Measurements from ENCODE around the gene OGT. TPM values are rescaled to one million over a fixed set of nuclear protein-coding genes. Genes with fewer than 3 reads are reported as not detected.

Gene OGT
- total RNA-seq, 1 experiment from 2014 or later, result 174 TPM

DNA sequence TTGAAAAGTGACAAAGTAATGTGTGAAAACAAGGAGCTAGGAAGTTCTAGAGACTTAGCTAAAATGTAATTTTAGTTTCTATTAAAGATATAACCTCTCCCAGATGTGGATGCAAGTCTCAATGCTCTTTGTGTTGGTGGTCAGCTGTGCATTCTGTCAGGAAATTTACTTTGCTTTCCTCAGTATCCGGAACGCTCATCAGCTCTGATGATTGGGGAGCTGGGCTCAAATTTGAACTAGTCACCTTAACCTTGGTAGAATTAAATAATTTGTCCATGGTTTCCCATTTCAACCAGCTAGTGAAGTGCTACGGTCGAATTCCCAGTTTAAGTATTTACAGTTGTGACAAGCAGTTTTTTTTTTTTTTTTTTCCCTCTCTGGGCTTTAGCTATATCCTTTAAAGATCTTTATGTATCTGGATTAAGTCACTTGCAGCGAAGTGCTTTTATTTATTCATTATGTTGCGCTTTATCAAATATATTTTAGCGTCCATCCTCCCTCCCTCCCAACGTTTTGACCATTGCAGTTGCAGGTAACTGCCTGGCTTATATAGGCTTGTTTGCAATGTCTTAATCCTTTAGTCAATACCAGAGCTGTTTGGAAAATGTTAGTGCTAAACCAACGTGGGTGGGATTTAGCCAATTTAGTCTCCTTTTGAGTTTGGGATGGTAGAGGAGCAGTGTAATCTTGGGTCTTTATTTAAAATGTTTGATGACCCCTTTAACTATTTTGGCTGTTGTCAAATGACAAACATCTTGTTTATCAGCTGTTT, 2.1 kb downstream of the OGT start:
- DNase-seq (ENCODE audit: low read depth, low spot score) (no peak), ATAC-seq (no peak)
- no peaks in the 10 kb centered on the region for H3K9me3 ChIP-seq (ENCODE audit: control insufficient read depth, insufficient read depth, low read depth, low read length)
- TSS peak; percentile 74 for BruUV-seq (replicated peaks)
- TF ChIP-seq POLR2AphosphoS5 (IDR thresholded peaks at IDR 0.05; ENCODE audit: low read depth, low read length) (no peak), SIN3A (IDR thresholded peaks at IDR 0.05; ENCODE audit: borderline replicate concordance, insufficient read depth, low read depth, low read length) (0 out of 2 replicates have a peak, but pooled peaks have one; percentile 46)
- POLR2A ChIA-PET, result interaction anchor here (0.6 to 0.9 kb wide), 4 partner anchors 9 to 169 kb away, joined by 3 to 11 read pairs (median 3); partner anchors contain the start of gene TAF1
- CTCF ChIA-PET, result no interaction called here
- peaks cover 10% of the 10 kb centered on the region for H3K36me3 ChIP-seq (ENCODE audit: control insufficient read depth, insufficient read depth, low read length)
- peak overlapping the region; percentile 88 to 98 for H3K4me3 ChIP-seq (ENCODE audit: low read depth in 2 of 2, low read length in 2 of 2)
- peaks cover 16% of the 10 kb centered on the region for H3K4me1 ChIP-seq (ENCODE audit: control insufficient read depth, insufficient read depth, low read length)
- intact Hi-C loops (cut with micrococcal nuclease; ENCODE audit: unreplicated experiment) (no loop called here), in situ Hi-C loops (cut with HindIII; ENCODE audit: low pct_unique_long_range_greater_than_20kb, low sequenced_read_pairs) (no loop called here)
- no peaks in the 10 kb centered on the region for H3K27me3 ChIP-seq (ENCODE audit: control insufficient read depth, insufficient read depth, low read length)
- peak overlapping the region; percentile 89 for H3K27ac ChIP-seq (ENCODE audit: low read length)

DNA sequence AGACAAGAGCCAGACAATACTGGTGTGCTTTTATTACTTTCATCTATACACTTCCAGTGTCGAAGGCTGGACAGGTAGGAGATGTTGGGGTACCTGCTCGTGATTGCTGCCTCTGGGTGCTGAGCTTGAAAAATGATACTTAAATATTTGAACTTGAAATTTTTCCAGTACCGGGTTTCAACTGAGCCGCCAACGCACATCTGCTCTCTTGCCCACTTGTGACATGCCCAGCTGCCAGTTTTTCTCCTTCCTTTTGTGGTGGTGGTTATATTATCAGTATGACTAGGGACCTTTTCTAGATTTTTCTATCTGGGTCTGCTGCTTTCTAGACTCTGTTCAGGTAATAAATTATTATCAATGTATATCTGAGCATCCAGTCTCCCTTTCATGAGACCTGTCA, 3.4 kb downstream of the OGT start:
- intact Hi-C loops (cut with micrococcal nuclease; ENCODE audit: unreplicated experiment), result no loop called here
- CTCF ChIA-PET, result no interaction called here
- no TSS peak for BruUV-seq (replicated peaks)
- in situ Hi-C loops (cut with HindIII; ENCODE audit: low pct_unique_long_range_greater_than_20kb, low sequenced_read_pairs), result no loop called here
- TF ChIP-seq POLR2AphosphoS5 (IDR thresholded peaks at IDR 0.05; ENCODE audit: low read depth, low read length), result no peak
- TF ChIP-seq SIN3A (IDR thresholded peaks at IDR 0.05; ENCODE audit: borderline replicate concordance, insufficient read depth, low read depth, low read length), result no peak
- no peak for TF ChIP-seq TCF7L2 (IDR thresholded peaks at IDR 0.05; ENCODE audit: low read depth, low read length)
- no peak for TF ChIP-seq REST (IDR thresholded peaks at IDR 0.05; ENCODE audit: insufficient read depth in 1 of 2, low read depth in 2 of 2, low read length in 1 of 2)
- no peak for TF ChIP-seq CTCF (IDR thresholded peaks at IDR 0.05)
- POLR2A ChIA-PET, result no interaction called here
- no peaks in the 10 kb centered on the region for H3K27me3 ChIP-seq (ENCODE audit: control insufficient read depth, insufficient read depth, low read length)
- peak overlapping the region; percentile 88 to 98 for H3K4me3 ChIP-seq (ENCODE audit: low read depth in 2 of 2, low read length in 2 of 2)
- no peak for DNase-seq (ENCODE audit: low read depth, low spot score)
- peaks cover 10% of the 10 kb centered on the region for H3K36me3 ChIP-seq (ENCODE audit: control insufficient read depth, insufficient read depth, low read length)
- H3K9me3 ChIP-seq (ENCODE audit: control insufficient read depth, insufficient read depth, low read depth, low read length), result no peaks in the 10 kb centered on the region
- H3K27ac ChIP-seq (ENCODE audit: low read length), result peak overlapping the region; percentile 44; the same call in 1 of the 2 replicates
- peaks cover 26% of the 10 kb centered on the region for H3K4me1 ChIP-seq (ENCODE audit: control insufficient read depth, insufficient read depth, low read length)
- ATAC-seq, result no peak

- TF ChIP-seq SIN3A (IDR thresholded peaks at IDR 0.05; ENCODE audit: borderline replicate concordance, insufficient read depth, low read depth, low read length) (no peak), CTCF (IDR thresholded peaks at IDR 0.05) (no peak), TCF7L2 (IDR thresholded peaks at IDR 0.05; ENCODE audit: low read depth, low read length) (no peak), REST (IDR thresholded peaks at IDR 0.05; ENCODE audit: insufficient read depth in 1 of 2, low read depth in 2 of 2, low read length in 1 of 2) (no peak), POLR2AphosphoS5 (IDR thresholded peaks at IDR 0.05; ENCODE audit: low read depth, low read length) (no peak)
- H3K27ac ChIP-seq (ENCODE audit: low read length), result no peak overlapping the region
- in situ Hi-C loops (cut with HindIII; ENCODE audit: low pct_unique_long_range_greater_than_20kb, low sequenced_read_pairs) (no loop called here), intact Hi-C loops (cut with micrococcal nuclease; ENCODE audit: unreplicated experiment) (no loop called here)
- BruUV-seq (replicated peaks), result no TSS peak
- H3K36me3 ChIP-seq (ENCODE audit: control insufficient read depth, insufficient read depth, low read length), result peaks cover 10% of the 10 kb centered on the region
- ATAC-seq, result no peak
- H3K27me3 ChIP-seq (ENCODE audit: control insufficient read depth, insufficient read depth, low read length), result no peaks in the 10 kb centered on the region
- ChIA-PET CTCF (no interaction called here), POLR2A (no interaction called here)
- H3K4me3 ChIP-seq (ENCODE audit: low read depth in 2 of 2, low read length in 2 of 2), result no peak overlapping the region
- peaks cover 32% of the 10 kb centered on the region for H3K4me1 ChIP-seq (ENCODE audit: control insufficient read depth, insufficient read depth, low read length)
- no peak for DNase-seq (ENCODE audit: low read depth, low spot score)
- H3K9me3 ChIP-seq (ENCODE audit: control insufficient read depth, insufficient read depth, low read depth, low read length), result no peaks in the 10 kb centered on the region
Measured at GRCh38 chrX:71537743-71538142, 4.8 kb downstream of the OGT start.

All from Panc1 (cell line).